GM23338 (cell line): Measurements from ENCODE around the gene SLC44A4.

Source experiments
- TF ChIP-seq, protein P1 (sequence below): IDR thresholded peaks from 2 replicates; pipeline ENCODE4 v1.6.1; 2016; ENCODE audit warnings: antibody characterized with exemption
- TF ChIP-seq, protein P2 (sequence below), 2 experiments: fragments of 200-600 bp in 1 of 2; sonication (generic) in 1 of 2; conservative IDR thresholded peaks; 2 replicates each; pipeline versions ENCODE4 v1.5.1 to v1.6.1; 2016 to 2017; ENCODE audit warnings: antibody characterized with exemption in 2 of 2, low read depth in 2 of 2, mild to moderate bottlenecking in 2 of 2, moderate library complexity in 1 of 2

DNA sequence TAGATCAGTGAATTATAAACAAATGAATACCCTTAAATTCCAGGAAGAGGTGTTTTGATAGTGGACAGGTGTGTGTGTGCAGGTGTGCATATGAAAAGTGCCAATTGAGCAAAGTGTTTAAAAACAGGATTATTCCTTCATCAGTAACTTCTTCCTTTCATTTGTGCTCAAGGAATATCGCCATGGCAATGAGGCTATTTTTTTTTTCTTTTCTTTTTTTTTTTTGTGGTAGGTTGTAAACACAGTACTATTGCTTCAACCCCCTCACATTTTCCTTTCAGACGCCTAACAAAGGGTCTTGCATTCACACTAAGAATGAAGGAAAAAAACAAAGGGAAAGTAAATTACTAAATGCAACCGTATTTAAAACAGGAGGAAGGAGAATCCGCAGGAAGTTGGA is 53.2 kb downstream of the SLC44A4 start:
- TF ChIP-seq, protein P1, sequence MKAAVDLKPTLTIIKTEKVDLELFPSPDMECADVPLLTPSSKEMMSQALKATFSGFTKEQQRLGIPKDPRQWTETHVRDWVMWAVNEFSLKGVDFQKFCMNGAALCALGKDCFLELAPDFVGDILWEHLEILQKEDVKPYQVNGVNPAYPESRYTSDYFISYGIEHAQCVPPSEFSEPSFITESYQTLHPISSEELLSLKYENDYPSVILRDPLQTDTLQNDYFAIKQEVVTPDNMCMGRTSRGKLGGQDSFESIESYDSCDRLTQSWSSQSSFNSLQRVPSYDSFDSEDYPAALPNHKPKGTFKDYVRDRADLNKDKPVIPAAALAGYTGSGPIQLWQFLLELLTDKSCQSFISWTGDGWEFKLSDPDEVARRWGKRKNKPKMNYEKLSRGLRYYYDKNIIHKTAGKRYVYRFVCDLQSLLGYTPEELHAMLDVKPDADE, result no peak
- TF ChIP-seq, protein P2, sequence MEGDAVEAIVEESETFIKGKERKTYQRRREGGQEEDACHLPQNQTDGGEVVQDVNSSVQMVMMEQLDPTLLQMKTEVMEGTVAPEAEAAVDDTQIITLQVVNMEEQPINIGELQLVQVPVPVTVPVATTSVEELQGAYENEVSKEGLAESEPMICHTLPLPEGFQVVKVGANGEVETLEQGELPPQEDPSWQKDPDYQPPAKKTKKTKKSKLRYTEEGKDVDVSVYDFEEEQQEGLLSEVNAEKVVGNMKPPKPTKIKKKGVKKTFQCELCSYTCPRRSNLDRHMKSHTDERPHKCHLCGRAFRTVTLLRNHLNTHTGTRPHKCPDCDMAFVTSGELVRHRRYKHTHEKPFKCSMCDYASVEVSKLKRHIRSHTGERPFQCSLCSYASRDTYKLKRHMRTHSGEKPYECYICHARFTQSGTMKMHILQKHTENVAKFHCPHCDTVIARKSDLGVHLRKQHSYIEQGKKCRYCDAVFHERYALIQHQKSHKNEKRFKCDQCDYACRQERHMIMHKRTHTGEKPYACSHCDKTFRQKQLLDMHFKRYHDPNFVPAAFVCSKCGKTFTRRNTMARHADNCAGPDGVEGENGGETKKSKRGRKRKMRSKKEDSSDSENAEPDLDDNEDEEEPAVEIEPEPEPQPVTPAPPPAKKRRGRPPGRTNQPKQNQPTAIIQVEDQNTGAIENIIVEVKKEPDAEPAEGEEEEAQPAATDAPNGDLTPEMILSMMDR (conservative IDR thresholded peaks at IDR 0.05; ENCODE audit: low read depth in 2 of 2), result no peak
